HG03432 (cell line): ENCODE results near the gene TMTC1.

Experiments
- ATAC-seq: cut with Tn5 transposase; IDR thresholded peaks from one replicate; pipeline ENCODE4 v1.9.1; 2021; ENCODE audit warnings: mild to moderate bottlenecking, moderate library complexity; ENCODE audit not compliant: unreplicated experiment

The TMTC1 gene

DNA sequence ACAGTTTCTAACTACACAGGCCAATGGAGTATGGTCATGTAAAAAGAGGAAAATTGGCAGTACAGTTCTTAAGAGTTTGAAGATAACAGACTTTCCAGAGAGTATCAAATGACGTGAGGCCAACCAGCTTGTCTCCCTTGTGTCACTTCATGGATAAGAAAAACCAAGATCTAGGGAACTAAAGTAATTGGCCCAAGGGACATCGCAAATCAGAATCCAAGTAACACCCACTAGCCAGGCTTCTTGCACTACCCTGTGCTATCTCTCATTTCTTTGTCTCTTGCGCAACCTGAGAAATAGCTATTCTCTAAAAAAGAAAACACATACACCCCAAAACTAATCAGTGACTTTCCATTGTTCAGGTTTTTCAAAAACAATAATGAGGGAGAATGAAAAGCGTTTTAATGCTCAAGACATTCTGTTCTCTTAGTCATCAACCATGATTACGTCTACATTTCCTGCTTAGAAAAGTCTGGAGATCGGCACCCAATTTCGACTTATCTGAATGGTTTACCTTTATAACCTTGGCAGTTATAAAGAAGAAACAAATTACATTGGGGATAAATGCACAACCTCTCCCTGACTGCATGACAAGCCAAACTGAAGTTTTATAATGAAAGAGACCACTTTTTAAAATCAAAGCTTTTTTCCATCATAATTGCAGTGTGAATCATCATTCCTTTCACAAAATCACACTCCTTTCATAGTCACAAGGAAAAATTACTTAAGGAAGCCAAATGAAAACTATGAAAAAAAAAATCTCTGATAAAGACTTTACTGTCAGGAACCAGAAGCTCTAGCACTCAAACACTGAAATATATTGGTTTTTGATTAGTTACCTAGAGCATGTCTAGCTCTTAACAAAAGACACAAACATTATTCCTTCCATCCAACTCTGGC, 42.1 kb downstream of the TMTC1 start:
- no peak for ATAC-seq

- ATAC-seq = no peak
These were observed 44.3 kb downstream of the TMTC1 start for GRCh38 chr12:29739279-29739991.

DNA sequence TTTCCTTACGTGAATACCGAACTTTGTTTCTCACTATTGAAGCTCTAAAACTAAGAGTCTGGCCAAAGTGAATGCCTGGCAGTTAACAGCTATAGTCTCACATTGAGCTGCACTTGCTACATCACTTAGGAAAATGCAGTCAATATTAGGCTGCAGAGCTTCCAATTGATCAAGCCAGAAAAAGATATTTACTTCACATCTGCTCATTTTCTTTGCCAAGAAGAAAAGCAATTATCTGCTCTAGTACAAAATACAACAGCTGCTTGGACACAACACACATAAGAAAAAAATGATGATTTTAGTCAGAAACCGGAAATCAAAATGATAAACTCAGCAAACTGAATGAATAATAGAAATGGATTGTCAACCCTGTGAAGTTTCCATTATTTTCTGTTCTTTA, 45.4 kb downstream of the TMTC1 start:
- ATAC-seq = no peak

- no peak for ATAC-seq
These were observed 46.1 kb downstream of the TMTC1 start for GRCh38 chr12:29737644-29738043.

GRCh38 chr12:29735604-29736003, 48.1 kb downstream of the TMTC1 start:
- no peak for ATAC-seq

GRCh38 chr12:29734734-29735133, 49.0 kb downstream of the TMTC1 start:
- ATAC-seq = no peak

- no peak for ATAC-seq
These were observed 49.4 kb downstream of the TMTC1 start for GRCh38 chr12:29734305-29734704.

GRCh38 chr12:29733501-29733900, 50.2 kb downstream of the TMTC1 start:
- ATAC-seq = no peak

DNA sequence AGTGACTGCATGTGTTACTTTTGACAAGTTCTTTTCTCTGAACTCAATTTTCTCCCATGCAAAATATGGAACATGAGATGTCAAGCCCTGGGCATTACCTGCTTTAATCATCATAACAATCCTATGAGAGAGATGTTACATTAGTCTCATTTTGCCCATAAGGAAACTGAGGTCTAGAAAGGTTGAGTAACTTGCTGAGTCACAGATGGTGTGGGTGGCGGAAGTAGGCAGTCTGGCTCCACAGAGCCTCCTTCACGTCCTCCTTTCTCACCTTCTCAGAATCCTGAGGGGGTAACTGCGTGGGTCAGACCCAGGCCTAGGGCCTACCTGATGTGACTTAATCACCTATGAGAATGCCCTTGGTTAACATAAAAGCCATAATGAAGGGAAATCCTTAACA, 50.7 kb downstream of the TMTC1 start:
- ATAC-seq = peak; percentile 46

DNA sequence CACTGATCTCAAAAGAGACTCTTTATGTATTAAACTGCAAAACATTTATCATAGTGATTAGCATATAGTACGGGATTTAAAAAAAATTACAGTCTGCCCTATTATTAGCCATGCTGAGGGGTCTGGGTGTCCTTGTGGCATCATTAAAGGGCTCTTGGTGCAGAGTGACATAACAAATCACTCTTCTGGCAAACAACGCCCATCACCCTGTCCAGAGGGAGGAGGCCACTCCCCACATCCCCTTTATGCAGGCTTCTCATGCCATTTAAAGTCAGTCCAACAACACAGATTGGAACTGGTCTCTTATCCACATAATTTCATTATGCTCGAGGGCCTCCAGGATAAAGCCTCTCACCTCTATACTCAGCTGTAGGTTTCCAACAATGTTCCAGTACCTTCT, 51.1 kb downstream of the TMTC1 start:
- ATAC-seq = no peak

DNA sequence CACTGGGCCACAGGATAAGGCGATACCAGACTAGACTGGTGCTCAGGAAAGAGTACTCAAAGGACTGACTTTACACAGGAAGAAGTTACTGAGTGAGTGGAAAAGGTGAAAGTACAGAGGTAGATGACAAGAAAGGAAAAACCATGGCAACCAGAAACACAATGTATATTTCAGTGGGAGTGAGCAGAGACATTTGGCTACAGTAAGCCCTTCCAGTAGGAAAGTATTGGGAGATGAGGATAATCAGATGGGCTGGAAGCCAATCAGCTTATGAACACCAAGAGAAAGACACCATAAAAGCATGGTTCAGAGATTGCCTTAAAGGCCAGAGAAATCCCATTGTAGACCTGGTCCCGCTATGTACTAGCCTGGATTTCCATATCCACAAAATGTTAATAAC, 51.6 kb downstream of the TMTC1 start:
- no peak for ATAC-seq

DNA sequence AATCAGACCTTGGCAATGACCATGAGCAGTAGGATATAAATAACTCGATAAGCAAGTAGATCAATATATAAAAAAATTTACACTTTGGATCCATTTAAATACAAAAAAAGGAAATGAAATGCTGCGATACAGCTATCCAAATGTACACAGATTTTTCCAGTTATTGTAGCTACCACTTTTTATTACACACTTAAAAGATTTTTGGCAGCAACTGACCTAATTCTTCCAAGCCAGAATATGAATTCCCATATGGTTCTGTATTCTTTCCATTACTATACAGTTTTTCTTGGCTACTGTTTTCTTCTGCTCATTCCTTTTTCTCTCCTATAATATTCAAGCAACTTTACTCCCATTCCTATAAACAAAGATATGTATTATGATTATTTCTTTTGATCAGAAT, 52.2 kb downstream of the TMTC1 start:
- no peak for ATAC-seq

GRCh38 chr12:29730481-29730880, 53.3 kb downstream of the TMTC1 start:
- ATAC-seq = no peak

GRCh38 chr12:29728030-29728429, 55.7 kb downstream of the TMTC1 start:
- ATAC-seq = no peak

- ATAC-seq = no peak
These were observed 56.9 kb downstream of the TMTC1 start for GRCh38 chr12:29726741-29727348.

DNA sequence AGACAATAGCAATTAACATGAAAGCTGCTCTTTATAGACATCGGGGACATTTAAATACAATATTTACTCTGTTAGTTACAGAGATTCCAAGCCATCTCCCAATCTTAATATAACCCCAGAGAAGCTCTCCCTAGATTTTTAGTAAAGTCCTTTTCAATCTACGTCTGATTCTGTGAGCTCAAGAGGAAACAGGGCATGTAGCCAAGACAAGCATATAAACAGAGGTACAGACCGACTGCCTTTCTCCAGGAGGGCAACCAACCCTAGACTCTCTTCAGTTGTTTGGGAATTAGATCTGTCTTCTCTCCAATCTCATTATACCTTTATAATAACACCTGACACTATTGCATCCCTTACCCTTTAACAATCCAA, 57.4 kb downstream of the TMTC1 start:
- no peak for ATAC-seq

GRCh38 chr12:29725587-29726320, 58.0 kb downstream of the TMTC1 start:
- ATAC-seq = peak; percentile 75

DNA sequence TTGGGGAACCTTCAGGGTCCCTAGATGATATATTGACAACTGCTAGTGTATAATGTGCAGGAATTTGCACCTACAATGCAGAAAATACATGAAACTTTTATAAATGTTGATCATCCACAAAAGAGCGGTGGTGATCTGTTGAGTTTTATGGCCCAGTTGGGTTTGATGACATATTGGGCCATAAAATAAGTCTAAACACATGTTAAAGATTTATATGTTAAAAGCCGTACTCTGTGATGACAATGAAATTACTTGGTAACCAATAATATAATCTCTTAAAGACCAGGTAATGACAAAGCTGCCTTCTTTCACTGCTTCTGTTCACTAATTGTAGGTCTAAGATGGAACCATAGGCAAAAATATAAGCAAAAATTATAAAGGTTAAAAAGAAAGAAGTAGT, 61.6 kb downstream of the TMTC1 start:
- ATAC-seq = no peak

DNA sequence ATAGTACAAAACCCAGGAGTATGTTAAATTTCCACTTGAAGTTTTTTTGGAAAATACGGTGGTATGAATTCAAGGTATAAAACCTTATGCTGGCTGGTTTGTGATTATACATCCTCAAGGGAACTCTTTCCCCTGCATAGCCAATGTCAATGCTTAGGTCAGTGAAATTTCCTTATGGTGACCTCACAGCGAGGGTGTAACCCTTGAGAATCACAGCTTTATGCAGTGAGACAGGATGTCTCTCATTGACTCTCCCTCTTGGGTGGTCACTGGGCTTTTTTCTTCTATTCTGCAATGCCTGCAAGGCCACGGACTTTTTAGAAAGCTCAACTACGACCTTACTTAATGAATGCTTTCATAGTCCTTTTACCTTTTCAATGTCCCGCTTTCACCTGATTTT, 64.4 kb downstream of the TMTC1 start:
- ATAC-seq = no peak

- no peak for ATAC-seq
These were observed 66.1 kb downstream of the TMTC1 start for GRCh38 chr12:29717540-29718100.

GRCh38 chr12:29714966-29715365, 68.8 kb downstream of the TMTC1 start:
- ATAC-seq = no peak
